ENCODE data around the gene SMIM7. TPM values are rescaled to one million over a fixed set of nuclear protein-coding genes. Genes with fewer than 3 reads are reported as not detected.

The SMIM7 gene
- total RNA-seq, 1 donor from 2014 or later = 131 TPM

GRCh38 chr19:16600824-16601223 is 59.1 kb downstream of the SMIM7 start:
- DNase-seq (ENCODE audit: low read depth) = no peak
- no peak for TF ChIP-seq CTCF (conservative IDR thresholded peaks at IDR 0.05; ENCODE audit: low read depth, low read length)
- H3K4me3 ChIP-seq (ENCODE audit: low read depth, low read length) = no peak overlapping the region

DNA sequence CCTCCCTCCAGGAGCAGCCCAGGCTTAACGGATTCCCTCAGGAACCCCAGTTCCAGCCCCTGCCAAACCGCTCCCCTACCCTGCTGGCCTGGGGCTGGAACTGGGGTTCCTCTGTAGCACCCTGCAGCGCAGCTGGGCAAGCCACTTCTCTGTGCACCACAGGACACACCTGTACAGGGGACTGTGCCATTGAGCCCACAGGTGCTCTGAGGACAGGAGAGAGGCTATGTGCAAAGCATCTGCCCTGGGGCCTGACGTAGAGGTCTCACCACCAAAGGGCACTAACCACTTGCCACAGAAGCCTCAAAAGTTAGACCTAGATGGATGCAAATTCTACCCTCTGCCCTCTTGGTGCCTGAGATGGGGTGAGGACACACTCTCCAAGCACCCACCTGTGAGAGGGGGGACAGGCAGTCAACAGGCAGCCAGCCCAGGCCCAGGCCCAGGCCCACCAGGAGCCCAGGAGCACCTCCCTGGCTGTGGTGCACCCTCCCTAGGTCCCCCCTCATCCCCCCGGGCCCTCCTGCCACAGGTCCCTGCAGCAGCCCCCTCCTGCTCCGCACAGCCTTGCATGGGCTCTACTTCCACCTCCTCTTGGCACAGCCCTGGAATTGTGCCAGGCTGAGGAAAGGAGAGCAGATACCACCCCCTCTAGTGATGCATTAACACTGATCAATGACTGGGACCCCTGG is 60.1 kb downstream of the SMIM7 start:
- no peak for TF ChIP-seq CTCF (conservative IDR thresholded peaks at IDR 0.05; ENCODE audit: low read depth, low read length)
- no peak overlapping the region for H3K4me3 ChIP-seq (ENCODE audit: low read depth, low read length)
- no peak for DNase-seq (ENCODE audit: low read depth)

DNA sequence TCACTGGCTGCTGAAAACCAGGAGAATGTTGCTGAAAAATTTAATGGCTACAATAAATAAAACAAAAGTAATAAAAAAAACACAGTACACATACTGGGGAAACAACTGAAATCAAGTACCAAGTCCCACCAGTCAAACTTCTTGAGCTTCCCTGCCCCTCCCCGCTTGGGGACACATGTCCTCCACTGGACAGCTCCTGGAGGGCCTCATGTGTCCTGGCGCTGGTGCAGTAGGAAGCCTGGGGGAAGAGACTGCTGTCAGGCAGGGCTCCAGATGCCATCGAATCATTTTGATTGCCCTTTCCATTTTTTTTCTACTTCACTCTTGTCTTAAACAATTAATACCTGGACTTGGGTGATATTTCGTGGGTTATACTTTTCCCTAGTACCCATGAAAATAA is 61.1 kb downstream of the SMIM7 start:
- no peak for TF ChIP-seq CTCF (conservative IDR thresholded peaks at IDR 0.05; ENCODE audit: low read depth, low read length)
- no peak overlapping the region for H3K4me3 ChIP-seq (ENCODE audit: low read depth, low read length)
- no peak for DNase-seq (ENCODE audit: low read depth)

DNA sequence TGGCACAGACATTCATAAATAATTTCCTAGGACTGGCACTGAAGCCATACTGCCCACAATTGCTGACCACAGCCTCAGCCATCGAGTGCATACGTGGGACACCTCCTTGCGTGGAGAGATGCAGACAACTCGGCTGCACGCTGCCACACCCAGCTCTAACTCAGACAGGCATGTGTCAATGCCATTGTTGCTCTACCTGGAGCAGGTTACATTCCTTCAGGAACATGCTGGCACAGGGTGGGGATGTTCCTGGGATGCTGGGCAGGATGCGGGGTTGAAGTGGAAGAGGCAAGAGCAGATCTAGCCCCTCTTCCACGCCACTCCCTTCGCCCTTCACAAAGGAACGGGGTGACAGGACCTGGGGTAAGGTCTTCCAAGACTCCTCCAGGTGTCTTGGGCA is 63.5 kb downstream of the SMIM7 start:
- H3K4me3 ChIP-seq (ENCODE audit: low read depth, low read length) = no peak overlapping the region
- no peak for DNase-seq (ENCODE audit: low read depth)
- TF ChIP-seq CTCF (conservative IDR thresholded peaks at IDR 0.05; ENCODE audit: low read depth, low read length) = no peak

Other genes with a start within 250 kb of the SMIM7 start
- 5.8 and 10.1 TPM in 2 replicates for gene EPS15L1, start 188.2 kb downstream of the SMIM7 start, total RNA-seq
- not detected in 2 replicates for gene CALR3, start 164.0 kb downstream of the SMIM7 start, total RNA-seq
- 4.6 TPM in 2 replicates for gene C19orf44, start 163.8 kb downstream of the SMIM7 start, total RNA-seq
- gene CHERP, start 117.7 kb downstream of the SMIM7 start, total RNA-seq = 9.5 and 11.2 TPM in 2 replicates
- 26.9 and 33.0 TPM in 2 replicates for gene SLC35E1, start 87.7 kb downstream of the SMIM7 start, total RNA-seq
- 7.3 and 8.9 TPM in 2 replicates for gene MED26, start 31.9 kb downstream of the SMIM7 start, total RNA-seq
- gene TMEM38A, start 995 bp upstream of the SMIM7 start, total RNA-seq = 2.2 and 3.5 TPM in 2 replicates
- gene NWD1, start 59.7 kb upstream of the SMIM7 start, total RNA-seq = not detected in 2 replicates
- gene SIN3B, start 169.3 kb upstream of the SMIM7 start, total RNA-seq = 20.4 and 24.8 TPM in 2 replicates
- not detected in 2 replicates for gene F2RL3, start 228.9 kb upstream of the SMIM7 start, total RNA-seq

All from epithelial cell of proximal tubule (primary cell).